ENCODE measurements around the gene TRIM54. TPM values are rescaled to one million over a fixed set of nuclear protein-coding genes. Genes with fewer than 3 reads are reported as not detected.

TRIM54 gene
- total RNA-seq, 1 donor from 2014 or later, result not detected

- intact Hi-C loops (cut with DNase I), result no loop called here
- peaks cover 100% of the 10 kb centered on the region for H3K36me3 ChIP-seq
- TF ChIP-seq CTCF (IDR thresholded peaks at IDR 0.05), result no peak
- H3K4me1 ChIP-seq, result no peaks in the 10 kb centered on the region
- DNase-seq (no peak), ATAC-seq (no peak)
- no peak overlapping the region for H3K4me3 ChIP-seq
- no peaks in the 10 kb centered on the region for H3K9me3 ChIP-seq
- H3K27ac ChIP-seq, result no peak overlapping the region
- H3K27me3 ChIP-seq, result no peaks in the 10 kb centered on the region
Observed at GRCh38 chr2:27238976-27239375, 43.3 kb upstream of the TRIM54 start.

GRCh38 chr2:27240406-27240805 lies 41.8 kb upstream of the TRIM54 start:
- no peak overlapping the region for H3K27ac ChIP-seq
- H3K27me3 ChIP-seq, result no peaks in the 10 kb centered on the region
- H3K9me3 ChIP-seq, result no peaks in the 10 kb centered on the region
- no peak overlapping the region for H3K4me3 ChIP-seq
- H3K36me3 ChIP-seq, result peaks cover 92% of the 10 kb centered on the region
- ATAC-seq (no peak), DNase-seq (no peak)
- no peak for TF ChIP-seq CTCF (IDR thresholded peaks at IDR 0.05)
- intact Hi-C loops (cut with DNase I), result no loop called here
- H3K4me1 ChIP-seq, result no peaks in the 10 kb centered on the region

GRCh38 chr2:27241761-27242613 lies 40.2 kb upstream of the TRIM54 start:
- DNase-seq (no peak), ATAC-seq (no peak)
- Histone ChIP-seq H3K9me3 (no peaks in the 10 kb centered on the region), H3K4me3 (no peak overlapping the region), H3K27ac (no peak overlapping the region), H3K27me3 (no peaks in the 10 kb centered on the region), H3K36me3 (peaks cover 76% of the 10 kb centered on the region), H3K4me1 (no peaks in the 10 kb centered on the region)
- no peak for TF ChIP-seq CTCF (IDR thresholded peaks at IDR 0.05)
- intact Hi-C loops (cut with DNase I), result no loop called here

- Histone ChIP-seq H3K27me3 (no peaks in the 10 kb centered on the region), H3K9me3 (no peaks in the 10 kb centered on the region), H3K27ac (no peak overlapping the region), H3K36me3 (peaks cover 70% of the 10 kb centered on the region), H3K4me1 (no peaks in the 10 kb centered on the region), H3K4me3 (no peak overlapping the region)
- TF ChIP-seq CTCF (IDR thresholded peaks at IDR 0.05), result no peak
- DNase-seq, result no peak
- intact Hi-C loops (cut with DNase I), result no loop called here
- no peak for ATAC-seq
Observed at GRCh38 chr2:27242614-27242951, 39.6 kb upstream of the TRIM54 start.

- Histone ChIP-seq H3K27me3 (no peaks in the 10 kb centered on the region), H3K4me3 (no peak overlapping the region), H3K27ac (no peak overlapping the region), H3K4me1 (no peaks in the 10 kb centered on the region), H3K36me3 (peaks cover 61% of the 10 kb centered on the region), H3K9me3 (no peaks in the 10 kb centered on the region)
- ATAC-seq (no peak), DNase-seq (no peak)
- intact Hi-C loops (cut with DNase I), result no loop called here
- no peak for TF ChIP-seq CTCF (IDR thresholded peaks at IDR 0.05)
Observed at GRCh38 chr2:27243391-27244130, 38.7 kb upstream of the TRIM54 start.

Measured in upper lobe of right lung (tissue), 1 donor.